Activated CD4-positive, alpha-beta T cell treated with anti-CD3 and anti-CD28 coated beads, Interleukin-2, amount 50 U/mL, for 16 hours (primary cell): Measurements from ENCODE around the gene STX19.
"Not testable (repeated sequence)": the region's sequence is repeated elsewhere in the genome, so short reads cannot be mapped to it uniquely, and the experiment has no call there.

Experiments
- DNase-seq: peaks from one replicate; pipeline ENCODE4 v3.0.0-alpha.2; 2020

STX19 gene

DNA sequence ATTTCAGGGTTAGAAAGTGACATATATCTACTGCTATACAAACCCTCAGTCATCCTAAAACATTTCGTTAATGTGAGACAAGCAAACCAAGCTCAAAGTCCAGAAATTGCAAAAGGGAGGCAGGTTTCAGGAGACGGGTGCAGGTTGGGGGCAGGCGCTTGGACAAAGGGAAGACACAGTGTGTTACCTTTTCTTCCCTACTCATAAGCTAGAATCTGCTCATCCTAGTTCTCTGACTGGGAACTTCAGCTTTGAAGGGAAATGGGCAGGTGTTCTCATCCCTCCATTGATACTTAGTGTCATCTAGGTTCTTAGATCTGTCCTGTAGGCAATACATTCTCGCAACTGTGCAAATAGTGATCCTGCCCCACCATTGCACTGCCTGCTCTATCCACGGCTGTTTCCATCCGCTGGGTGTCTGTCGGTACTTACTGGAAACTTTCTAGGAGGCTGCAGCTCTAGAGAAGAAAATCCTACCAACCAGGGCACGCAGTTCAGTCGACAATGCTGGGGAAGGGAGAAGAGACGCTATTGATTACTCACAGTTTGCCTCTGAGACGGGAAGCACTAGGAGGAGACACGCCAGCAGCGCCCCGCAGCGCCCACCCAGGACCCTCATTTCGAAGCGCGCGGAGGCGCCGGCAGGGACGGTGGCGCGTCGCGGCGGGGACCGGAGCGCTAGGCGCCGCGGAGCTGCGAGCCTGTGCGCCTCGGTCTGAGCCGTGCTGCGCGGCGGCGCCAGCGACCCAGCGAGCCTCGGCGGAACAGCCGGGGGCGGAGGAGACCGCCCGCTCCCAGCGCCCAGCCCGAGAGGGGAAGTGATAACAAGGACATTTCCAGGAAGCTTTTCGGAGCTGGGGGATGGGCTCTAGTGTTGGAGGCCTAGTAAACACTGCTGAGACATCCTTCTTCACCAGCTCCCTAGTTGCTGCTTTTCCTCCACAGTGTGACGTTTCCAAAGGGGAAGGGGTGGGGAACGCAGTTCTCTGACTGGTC, 55.0 kb downstream of the STX19 start, which contains the start of gene PROS1:
TSS of gene PROS1 (minus strand) at position 766 of the 996 bp plus-strand sequence. CDS start at position 619, 147 bp downstream.
- peak; percentile 54 for DNase-seq

DNA sequence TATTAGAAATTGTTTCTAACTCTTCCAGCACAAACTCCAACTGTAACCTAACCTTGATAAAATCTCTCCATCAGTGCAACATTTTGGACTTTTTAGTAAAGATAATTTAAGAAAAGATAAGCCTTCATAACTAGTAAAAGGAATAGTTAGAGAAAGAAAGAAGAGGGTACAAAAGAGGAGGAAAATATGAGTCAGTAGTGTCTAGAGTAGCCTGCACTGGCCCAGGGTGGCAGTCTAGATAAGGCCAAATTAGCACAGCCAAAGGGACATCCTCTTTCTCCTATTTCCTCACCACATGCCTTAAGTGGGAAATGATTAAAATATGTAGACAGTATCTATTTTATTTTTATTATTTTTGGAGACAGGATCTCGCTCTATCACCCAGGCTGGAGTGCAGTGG, 58.4 kb downstream of the STX19 start:
- DNase-seq, result no peak

DNA sequence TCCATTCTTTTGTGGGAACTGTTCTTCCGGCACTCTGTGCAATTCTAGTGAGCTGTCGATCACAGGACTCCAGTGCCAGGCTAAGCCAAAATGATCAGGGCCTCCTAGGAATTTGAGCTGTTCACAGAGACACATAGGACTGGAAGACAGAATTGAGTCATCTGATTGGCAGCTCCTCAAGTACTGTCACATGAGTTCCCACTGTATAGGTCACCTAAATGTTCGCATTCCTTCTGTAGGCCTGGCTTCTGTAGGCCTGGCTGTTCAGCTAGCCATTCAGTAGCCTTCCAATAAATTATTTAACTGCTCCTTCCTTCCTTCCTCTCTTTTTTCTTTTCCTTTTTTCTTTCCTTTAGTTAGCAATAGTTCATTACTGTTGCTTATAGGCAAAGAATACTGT, 59.0 kb downstream of the STX19 start:
- no peak for DNase-seq

DNA sequence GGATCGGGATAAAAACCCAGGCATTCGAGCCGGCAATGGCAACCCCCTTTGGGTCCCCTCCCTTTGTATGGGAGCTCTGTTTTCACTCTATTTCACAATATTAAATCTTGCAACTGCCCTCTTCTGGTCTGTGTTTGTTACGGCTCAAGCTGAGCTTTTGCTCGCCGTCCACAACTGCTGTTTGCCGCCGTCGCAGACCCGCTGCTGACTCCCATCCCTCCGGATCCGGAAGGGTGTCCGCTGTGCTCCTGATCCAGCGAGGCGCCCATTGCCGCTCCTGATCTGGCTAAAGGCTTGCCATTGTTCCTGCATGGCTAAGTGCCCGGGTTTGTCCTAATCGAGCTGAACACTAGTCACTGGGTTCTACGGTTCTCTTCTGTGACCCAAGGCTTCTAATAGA, 63.3 kb downstream of the STX19 start:
- DNase-seq, result not testable (repeated sequence)
